Osteoblast (primary cell): Measurements from ENCODE around the gene ARHGAP28. TPM values are rescaled to one million over a fixed set of nuclear protein-coding genes. Genes with fewer than 3 reads are reported as not detected.

Experiments used
- DNase-seq: peaks from one replicate; pipeline ENCODE4 v3.0.0; 2011; ENCODE audit warnings: low spot score, mixed read lengths; ENCODE audit not compliant: insufficient read length; ENCODE audit errors: missing footprints
- H2AFZ ChIP-seq: 2 replicates; pipeline ENCODE4 v1.6.0; 2011; ENCODE audit warnings: mild to moderate bottlenecking, low read length
- H3K27ac ChIP-seq: 2 replicates; pipeline ENCODE4 v1.5.1; 2011; ENCODE audit warnings: mild to moderate bottlenecking, low read depth, low read length, moderate library complexity
- H3K27me3 ChIP-seq: 2 replicates; pipeline ENCODE4 v1.6.0; 2012; ENCODE audit warnings: mild to moderate bottlenecking, control low read depth, inconsistent platforms, low read length, moderate library complexity; ENCODE audit not compliant: insufficient read depth
- H3K36me3 ChIP-seq: 2 replicates; pipeline ENCODE4 v1.5.1; 2011; ENCODE audit warnings: mild to moderate bottlenecking, low read length, control low read depth, moderate library complexity; ENCODE audit not compliant: insufficient read depth
- H3K4me1 ChIP-seq: 2 replicates; pipeline ENCODE4 v1.5.1; 2011; ENCODE audit warnings: mild to moderate bottlenecking, low read length, control low read depth, moderate library complexity; ENCODE audit not compliant: insufficient read depth
- H3K4me2 ChIP-seq: 2 replicates; pipeline ENCODE4 v1.6.0; 2011; ENCODE audit warnings: mild to moderate bottlenecking, low read length; ENCODE audit not compliant: insufficient read depth
- H3K4me3 ChIP-seq: fragments of 200-600 bp; sonication (generic); 3 replicates; pipeline ENCODE4 v1.5.1; 2012; ENCODE audit warnings: mild to moderate bottlenecking, low read length, inconsistent platforms; ENCODE audit not compliant: insufficient read depth
- H3K79me2 ChIP-seq: 2 replicates; pipeline ENCODE4 v1.6.0; 2012; ENCODE audit warnings: mild to moderate bottlenecking, low read length, control low read depth, inconsistent platforms; ENCODE audit not compliant: insufficient read depth
- H3K9me3 ChIP-seq: 2 replicates; pipeline ENCODE4 v1.5.1; 2011; ENCODE audit warnings: low read depth, low read length, control low read depth
- H4K20me1 ChIP-seq: 2 replicates; pipeline ENCODE4 v1.6.0; 2012; ENCODE audit warnings: mild to moderate bottlenecking, low read length, control low read depth; ENCODE audit not compliant: insufficient read depth
- CTCF ChIP-seq: IDR thresholded peaks from 2 replicates; pipeline ENCODE4 v1.5.1; 2011; ENCODE audit warnings: mild to moderate bottlenecking, low read depth, low read length, moderate library complexity; ENCODE audit errors: extremely low read depth
- total RNA-seq: library from RNA; depleted of rRNA; stranded (reverse); fragments of >200 nt; gene quantifications from 2 replicates; pipeline ENCODE4 v1.2.3, GENCODE V29; 2012

The ARHGAP28 gene
- total RNA-seq, 1 donor = 23.9 TPM

- peaks cover 23% of the 10 kb centered on the region for H3K4me1 ChIP-seq
- no peak for DNase-seq
- no peaks in the 10 kb centered on the region for H4K20me1 ChIP-seq
- H3K27me3 ChIP-seq = peaks cover 5% of the 10 kb centered on the region
- H3K79me2 ChIP-seq = no peaks in the 10 kb centered on the region
- no peaks in the 10 kb centered on the region for H3K36me3 ChIP-seq
- no peak overlapping the region for H3K27ac ChIP-seq
- no peaks in the 10 kb centered on the region for H3K9me3 ChIP-seq
- no peak for TF ChIP-seq CTCF
- no peak overlapping the region for H3K4me3 ChIP-seq
- H3K4me2 ChIP-seq = no peak overlapping the region
- H2AFZ ChIP-seq = no peak overlapping the region
These were observed 3.4 kb downstream of the ARHGAP28 start for GRCh38 chr18:6732952-6733351.

GRCh38 chr18:6733758-6734157 lies 4.2 kb downstream of the ARHGAP28 start:
- no peak overlapping the region for H3K4me3 ChIP-seq
- H3K27me3 ChIP-seq = peaks cover 5% of the 10 kb centered on the region
- peaks cover 23% of the 10 kb centered on the region for H3K4me1 ChIP-seq
- no peaks in the 10 kb centered on the region for H3K79me2 ChIP-seq
- no peak for DNase-seq
- no peaks in the 10 kb centered on the region for H4K20me1 ChIP-seq
- H3K4me2 ChIP-seq = no peak overlapping the region
- no peak overlapping the region for H3K27ac ChIP-seq
- TF ChIP-seq CTCF = no peak
- no peaks in the 10 kb centered on the region for H3K36me3 ChIP-seq
- no peak overlapping the region for H2AFZ ChIP-seq
- H3K9me3 ChIP-seq = no peaks in the 10 kb centered on the region

GRCh38 chr18:6734726-6735430 lies 5.4 kb downstream of the ARHGAP28 start:
- Histone ChIP-seq H3K9me3 (no peaks in the 10 kb centered on the region), H3K27ac (no peak overlapping the region), H4K20me1 (no peaks in the 10 kb centered on the region), H3K4me2 (no peak overlapping the region), H3K79me2 (no peaks in the 10 kb centered on the region), H3K27me3 (peaks cover 5% of the 10 kb centered on the region), H3K36me3 (no peaks in the 10 kb centered on the region), H3K4me3 (no peak overlapping the region), H3K4me1 (peaks cover 19% of the 10 kb centered on the region), H2AFZ (no peak overlapping the region)
- no peak for DNase-seq
- TF ChIP-seq CTCF = no peak

- Histone ChIP-seq H2AFZ (no peak overlapping the region), H3K4me2 (no peak overlapping the region), H3K4me3 (no peak overlapping the region), H3K27ac (no peak overlapping the region), H3K36me3 (no peaks in the 10 kb centered on the region), H3K9me3 (no peaks in the 10 kb centered on the region), H3K27me3 (peaks cover 5% of the 10 kb centered on the region), H4K20me1 (no peaks in the 10 kb centered on the region), H3K4me1 (peaks cover 17% of the 10 kb centered on the region), H3K79me2 (no peaks in the 10 kb centered on the region)
- no peak for DNase-seq
- no peak for TF ChIP-seq CTCF
These were observed 8.3 kb downstream of the ARHGAP28 start for GRCh38 chr18:6737833-6738232.
